HepG2 (cell line): ENCODE data around the gene PWP1. TPM values are rescaled to one million over a fixed set of nuclear protein-coding genes. Genes with fewer than 3 reads are reported as not detected.

ENCODE experiments used
- ADNP ChIP-seq: sonication (generic); formaldehyde crosslinking; IDR thresholded peaks from 2 replicates; pipeline ENCODE4 v1.4.0; 2020; ENCODE audit warnings: missing genetic modification reagents
- ATF1 ChIP-seq: IDR thresholded peaks from 2 replicates; pipeline ENCODE4 v1.6.1; 2016; ENCODE audit warnings: mild to moderate bottlenecking, control low read depth
- DDIT3 ChIP-seq: sonication (generic); formaldehyde crosslinking; IDR thresholded peaks from 2 replicates; pipeline ENCODE4 v1.4.0; 2020; ENCODE audit warnings: mild to moderate bottlenecking, missing genetic modification reagents
- ELF1 ChIP-seq: sonication (generic); formaldehyde crosslinking; IDR thresholded peaks from 2 replicates; pipeline ENCODE4 v1.4.0; 2020; ENCODE audit warnings: missing genetic modification reagents
- HNRNPH1 ChIP-seq: fragments of 200-400 bp; formaldehyde crosslinking; optimal IDR thresholded peaks from 2 replicates; pipeline ENCODE3; 2017; ENCODE audit warnings: mild to moderate bottlenecking, low read depth, low read length
- HNRNPL ChIP-seq: fragments of 200-400 bp; formaldehyde crosslinking; IDR thresholded peaks from 2 replicates; pipeline ENCODE4 v1.6.1; 2017; ENCODE audit warnings: mild to moderate bottlenecking, low read depth, low read length
- KAT2B ChIP-seq: fragments of 150-350 bp; IDR thresholded peaks from 2 replicates; pipeline ENCODE4 v1.6.1; 2014; ENCODE audit warnings: low read depth, low read length, borderline replicate concordance
- KDM3A ChIP-seq: IDR thresholded peaks from 2 replicates; pipeline ENCODE4 v1.6.1; 2018; ENCODE audit warnings: low read depth, missing compliant biosample characterization
- SOX13 ChIP-seq, 3 experiments: fragments of 450-650 bp in 1 of 3; sonication (generic) in 1 of 3; formaldehyde crosslinking in 1 of 3; IDR thresholded peaks in 2 of 3; conservative IDR thresholded peaks in 1 of 3; 2 replicates each; pipeline versions ENCODE4 v1.5.0 to v1.6.1; 2016 to 2020; ENCODE audit warnings: antibody characterized with exemption in 1 of 3, mild to moderate bottlenecking in 1 of 3, missing compliant biosample characterization in 1 of 3, missing genetic modification reagents in 1 of 3, moderate library complexity in 1 of 3
- THYN1 ChIP-seq: sonication (generic); formaldehyde crosslinking; IDR thresholded peaks from 2 replicates; pipeline ENCODE4 v1.8.1; 2023; ENCODE audit warnings: low read depth, mild to moderate bottlenecking, moderate library complexity, missing genetic modification reagents, borderline replicate concordance
- TOE1 ChIP-seq: sonication (generic); formaldehyde crosslinking; IDR thresholded peaks from 2 replicates; pipeline ENCODE4 v1.4.0; 2020; ENCODE audit warnings: mild to moderate bottlenecking, missing genetic modification reagents
- WIZ ChIP-seq: sonication (generic); formaldehyde crosslinking; IDR thresholded peaks from 2 replicates; pipeline ENCODE4 v1.5.1; 2020; ENCODE audit warnings: mild to moderate bottlenecking, missing genetic modification reagents
- ZBTB39 ChIP-seq: sonication (generic); formaldehyde crosslinking; IDR thresholded peaks from 2 replicates; pipeline ENCODE4 v1.5.0; 2020; ENCODE audit warnings: missing genetic modification reagents
- ZBTB44 ChIP-seq: sonication (generic); formaldehyde crosslinking; IDR thresholded peaks from 2 replicates; pipeline ENCODE4 v1.4.0; 2020; ENCODE audit warnings: missing genetic modification reagents
- ZNF44 ChIP-seq: sonication (generic); formaldehyde crosslinking; IDR thresholded peaks from 2 replicates; pipeline ENCODE4 v1.5.1; 2020; ENCODE audit warnings: mild to moderate bottlenecking, missing genetic modification reagents
- ZNF496 ChIP-seq: sonication (generic); formaldehyde crosslinking; IDR thresholded peaks from 2 replicates; pipeline ENCODE4 v1.8.1; 2023; ENCODE audit warnings: mild to moderate bottlenecking, moderate library complexity, missing genetic modification reagents; ENCODE audit not compliant: insufficient replicate concordance
- ZNF556 ChIP-seq: sonication (generic); formaldehyde crosslinking; IDR thresholded peaks from 2 replicates; pipeline ENCODE4 v1.4.0; 2020; ENCODE audit warnings: mild to moderate bottlenecking, missing genetic modification reagents, borderline replicate concordance
- ZNF562 ChIP-seq: sonication (generic); formaldehyde crosslinking; IDR thresholded peaks from 2 replicates; pipeline ENCODE4 v1.8.0; 2022; ENCODE audit warnings: missing genetic modification reagents, borderline replicate concordance
- ZNF713 ChIP-seq: sonication (generic); formaldehyde crosslinking; IDR thresholded peaks from 2 replicates; pipeline ENCODE4 v1.4.0; 2020; ENCODE audit warnings: mild to moderate bottlenecking, missing genetic modification reagents
- ZNF737 ChIP-seq: sonication (generic); formaldehyde crosslinking; IDR thresholded peaks from 2 replicates; pipeline ENCODE4 v1.5.0; 2020; ENCODE audit warnings: missing genetic modification reagents, mild to moderate bottlenecking, borderline replicate concordance
- ZSCAN25 ChIP-seq: sonication (generic); formaldehyde crosslinking; IDR thresholded peaks from 2 replicates; pipeline ENCODE4 v1.8.0; 2022; ENCODE audit warnings: mild to moderate bottlenecking, missing genetic modification reagents
- polyA plus RNA-seq, 8 experiments: library from polyadenylated mRNA; depleted of rRNA in 3 of 8; stranded (reverse) in 7 of 8; unstranded in 1 of 8; fragments of >200 nt; fragmentation: Illumina TruSeq in 4 of 8; extraction: Trizol in 4 of 8; gene quantifications; 2 replicates each; pipeline versions ENCODE4 v1.2.1 to v1.2.3, GENCODE V29; 2011 to 2016; ENCODE audit warnings: low read depth in 4 of 8, missing spikeins in 1 of 8, mixed read lengths in 1 of 8; ENCODE audit not compliant: insufficient read depth in 1 of 8
- total RNA-seq, 5 experiments: library from RNA; depleted of rRNA; stranded (reverse); fragments of >200 nt; fragmentation: Illumina TruSeq; extraction: Trizol; gene quantifications; 2 replicates each; pipeline ENCODE4 v1.2.3, GENCODE V29; 2016; ENCODE audit warnings: low read depth in 1 of 5
- TF ChIP-seq, protein P1 (sequence below): sonication (generic); formaldehyde crosslinking; IDR thresholded peaks from 2 replicates; pipeline ENCODE4 v1.5.1; 2020; ENCODE audit warnings: missing genetic modification reagents, mild to moderate bottlenecking, borderline replicate concordance
- TF ChIP-seq, protein P2 (sequence below): sonication (generic); formaldehyde crosslinking; IDR thresholded peaks from 2 replicates; pipeline ENCODE4 v1.8.0; 2023; ENCODE audit warnings: mild to moderate bottlenecking, missing genetic modification reagents

The PWP1 gene
- total and polyA plus RNA-seq, 2 of the 13 experiments (the other 11 are each of a cell fraction or from before 2014, with no cell fraction given), result 65.9 to 70.2 TPM

DNA sequence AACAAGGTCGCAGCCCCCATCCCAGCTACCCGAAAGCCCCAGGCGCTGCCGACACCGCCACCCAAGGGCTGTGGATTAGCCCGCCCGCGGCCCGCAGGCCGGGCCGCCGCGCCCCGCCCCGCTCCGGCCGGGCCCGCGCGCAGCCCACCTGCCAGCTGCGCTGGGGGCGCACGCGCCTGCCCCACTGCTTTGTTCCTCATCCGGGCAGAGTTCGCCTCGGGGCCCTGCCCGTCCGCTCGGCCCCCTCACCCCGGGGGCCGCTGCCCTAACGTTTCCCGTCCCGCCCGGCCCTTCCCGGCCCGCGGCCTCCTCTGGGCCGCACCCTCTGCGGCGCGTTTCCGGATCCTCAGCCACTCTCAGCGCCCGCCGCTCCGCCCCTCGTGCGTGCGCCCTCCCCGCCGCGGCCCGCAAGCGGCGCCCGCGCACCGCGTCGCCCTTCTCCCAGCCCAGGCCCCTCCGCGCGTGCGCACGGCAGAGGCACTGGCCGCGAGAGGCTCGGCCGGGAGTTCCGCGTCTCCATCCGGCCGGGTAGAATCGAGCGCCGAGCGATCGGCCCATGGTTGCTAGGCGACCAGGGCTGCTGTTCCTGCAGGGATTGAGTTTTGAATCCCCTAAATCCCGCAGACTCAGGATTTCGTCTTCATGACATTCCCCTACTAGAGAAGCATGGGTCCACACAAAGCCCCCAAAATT lies 75.4 kb downstream of the PWP1 start, which contains the start of gene PRDM4 (continued):
- TF ChIP-seq, protein P1, sequence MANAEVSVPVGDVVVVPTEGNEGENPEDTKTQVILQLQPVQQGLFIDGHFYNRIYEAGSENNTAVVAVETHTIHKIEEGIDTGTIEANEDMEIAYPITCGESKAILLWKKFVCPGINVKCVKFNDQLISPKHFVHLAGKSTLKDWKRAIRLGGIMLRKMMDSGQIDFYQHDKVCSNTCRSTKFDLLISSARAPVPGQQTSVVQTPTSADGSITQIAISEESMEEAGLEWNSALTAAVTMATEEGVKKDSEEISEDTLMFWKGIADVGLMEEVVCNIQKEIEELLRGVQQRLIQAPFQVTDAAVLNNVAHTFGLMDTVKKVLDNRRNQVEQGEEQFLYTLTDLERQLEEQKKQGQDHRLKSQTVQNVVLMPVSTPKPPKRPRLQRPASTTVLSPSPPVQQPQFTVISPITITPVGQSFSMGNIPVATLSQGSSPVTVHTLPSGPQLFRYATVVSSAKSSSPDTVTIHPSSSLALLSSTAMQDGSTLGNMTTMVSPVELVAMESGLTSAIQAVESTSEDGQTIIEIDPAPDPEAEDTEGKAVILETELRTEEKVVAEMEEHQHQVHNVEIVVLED (CRISPR knock-in tag), result peak; percentile 84
- TF ChIP-seq ZNF556 (CRISPR knock-in tag) (no peak; the same call in 1 of the 2 replicates), KDM3A (CRISPR knock-in tag) (no peak), ELF1 (peak; percentile 88), DDIT3 (CRISPR knock-in tag) (no peak), ZNF496 (CRISPR knock-in tag) (no peak), ADNP (CRISPR knock-in tag) (no peak), ZNF44 (CRISPR knock-in tag) (no peak), WIZ (CRISPR knock-in tag) (no peak), ZBTB39 (CRISPR knock-in tag) (no peak), SOX13 (IDR thresholded peaks at IDR 0.05) (no peak), SOX13 (CRISPR knock-in tag; conservative IDR thresholded peaks at IDR 0.05 in 1 of 2, IDR thresholded peaks at IDR 0.05 in 1 of 2) (no peak; a peak in 1 of 4 replicates), HNRNPL (no peak), ZSCAN25 (CRISPR knock-in tag) (no peak), ZNF713 (CRISPR knock-in tag) (no peak), ZBTB44 (no peak), KAT2B (0 out of 2 replicates have a peak, but pooled peaks have one; percentile 2), ZNF562 (CRISPR knock-in tag) (no peak), TOE1 (CRISPR knock-in tag) (no peak), ATF1 (CRISPR knock-in tag) (no peak), ZNF737 (CRISPR knock-in tag) (no peak), THYN1 (CRISPR knock-in tag) (no peak), HNRNPH1 (no peak)
- TF ChIP-seq, protein P2, sequence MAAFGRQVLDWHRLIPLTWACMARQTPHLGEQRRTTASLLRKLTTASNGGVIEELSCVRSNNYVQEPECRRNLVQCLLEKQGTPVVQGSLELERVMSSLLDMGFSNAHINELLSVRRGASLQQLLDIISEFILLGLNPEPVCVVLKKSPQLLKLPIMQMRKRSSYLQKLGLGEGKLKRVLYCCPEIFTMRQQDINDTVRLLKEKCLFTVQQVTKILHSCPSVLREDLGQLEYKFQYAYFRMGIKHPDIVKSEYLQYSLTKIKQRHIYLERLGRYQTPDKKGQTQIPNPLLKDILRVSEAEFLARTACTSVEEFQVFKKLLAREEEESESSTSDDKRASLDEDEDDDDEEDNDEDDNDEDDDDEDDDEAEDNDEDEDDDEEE (CRISPR knock-in tag), result peak; percentile 67; the same call in 1 of the 2 replicates
